OCI-LY7 (cell line): ENCODE data around the gene FRG2B.
"Not testable (repeated sequence)": the region's sequence is repeated elsewhere in the genome, so short reads cannot be mapped to it uniquely, and the experiment has no call there.

Source experiments
- CTCF ChIP-seq: fragments of 200-600 bp; sonication (generic); conservative IDR thresholded peaks from 2 replicates; pipeline ENCODE4 v1.5.1; 2014; ENCODE audit warnings: mild to moderate bottlenecking, antibody characterized with exemption, low read length, moderate library complexity, mixed read lengths
- EZH2phosphoT487 ChIP-seq: fragments of 200-600 bp; sonication (generic); IDR thresholded peaks from 2 replicates; pipeline ENCODE4 v1.6.1; 2018; ENCODE audit warnings: low read depth, borderline replicate concordance, mild to moderate bottlenecking, mixed run types, antibody characterized with exemption, low read length, moderate library complexity, mixed read lengths

- not testable (repeated sequence) for TF ChIP-seq CTCF, EZH2phosphoT487
Observed at GRCh38 chr10:133630723-133631249, 4.2 kb upstream of the FRG2B start.
